HL-60 (cell line): ENCODE measurements around the gene DIPK1A.
A peak's percentile ranks its signal among the peaks of the same experiment; 100 is the strongest.

Experiments
- CTCF ChIP-seq: IDR thresholded peaks from one replicate; pipeline ENCODE4 v1.5.1; 2011; ENCODE audit warnings: low read length, control low read depth, inconsistent platforms; ENCODE audit not compliant: insufficient read depth
- GABPA ChIP-seq: IDR thresholded peaks from 2 replicates; pipeline ENCODE4 v1.6.1; 2012; ENCODE audit warnings: low read depth
- POLR2AphosphoS5 ChIP-seq: IDR thresholded peaks from 2 replicates; pipeline ENCODE4 v1.6.1; 2012; ENCODE audit warnings: low read depth
- REST ChIP-seq: IDR thresholded peaks from 2 replicates; pipeline ENCODE4 v1.6.1; 2012; ENCODE audit warnings: low read depth; ENCODE audit not compliant: insufficient replicate concordance

DNA sequence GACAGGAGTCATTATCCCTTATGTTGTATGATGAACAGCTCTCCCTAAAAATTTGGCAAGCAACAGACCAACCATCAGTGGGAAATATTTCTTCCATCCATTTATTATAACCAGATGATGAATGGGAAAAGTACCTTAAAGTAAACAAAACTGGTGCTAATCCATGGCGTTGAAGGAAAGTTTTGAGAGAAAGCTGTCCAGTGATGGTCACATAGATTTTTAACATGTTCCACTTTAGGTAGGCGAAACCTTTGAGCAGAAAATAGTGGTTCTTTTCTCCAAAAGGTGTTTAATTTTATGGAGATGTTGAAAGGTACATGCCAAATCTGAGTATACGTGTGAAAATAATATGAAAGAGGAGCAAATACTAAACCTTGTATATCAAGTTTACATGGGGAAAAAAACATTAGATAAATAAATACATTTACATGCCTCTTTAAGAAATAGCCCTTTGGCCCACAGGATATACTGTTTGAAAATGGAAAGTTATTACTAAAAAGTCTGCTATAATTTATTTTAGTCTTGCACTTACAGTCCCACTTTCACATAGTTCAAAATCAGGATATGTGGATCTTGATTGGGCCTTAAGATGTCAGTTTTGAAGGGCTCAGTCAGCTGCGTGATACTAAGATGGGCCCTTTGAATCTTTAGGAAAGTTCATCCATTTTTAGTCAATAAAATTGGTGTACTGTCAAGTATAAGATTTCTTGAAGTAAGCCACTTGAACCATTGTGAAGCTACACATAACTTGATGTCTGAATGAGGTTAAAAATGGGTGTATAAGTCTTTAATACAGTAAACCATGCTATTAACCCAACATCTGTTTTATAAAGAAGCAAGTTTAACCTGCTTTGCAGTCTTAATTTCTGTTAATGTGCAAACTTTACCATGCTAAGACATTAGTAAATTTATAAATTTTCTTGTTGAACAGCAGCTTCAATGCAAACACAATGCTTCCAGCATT lies 118.9 kb downstream of the DIPK1A start:
- TF ChIP-seq CTCF (no peak), POLR2AphosphoS5 (peak; percentile 5; the same call in 1 of the 2 replicates), GABPA (no peak), REST (no peak)
